ENCODE measurements around the gene LMF1. TPM values are rescaled to one million over a fixed set of nuclear protein-coding genes. Genes with fewer than 3 reads are reported as not detected.

LMF1 gene
- polyA plus RNA-seq, 3 donors, result 5.9 to 14.7 (median 10.6) TPM

DNA sequence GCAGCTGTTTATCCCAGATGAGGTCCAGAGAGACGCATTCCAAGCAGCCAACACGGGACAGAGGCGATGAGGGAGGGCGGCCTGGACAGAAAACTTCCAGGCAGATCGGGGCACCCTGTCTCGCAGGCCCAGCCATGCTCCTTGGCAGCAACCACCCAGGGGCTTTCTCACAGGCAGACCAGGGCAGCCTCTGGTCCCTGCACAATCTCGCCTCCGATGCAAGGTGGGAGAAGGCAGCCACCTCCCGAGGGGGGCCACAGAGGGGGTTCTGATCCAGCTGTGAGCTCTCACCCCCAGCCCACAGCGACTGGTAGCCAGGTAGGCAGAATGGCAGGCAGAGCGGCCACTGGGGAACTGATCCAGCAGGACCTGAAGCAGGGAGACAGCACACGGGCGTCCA is 48.7 kb downstream of the LMF1 start:
- intact Hi-C loops (cut with micrococcal nuclease), result loop anchor here in 1 of 2 donors (10.0 kb wide), 1 partner anchor 97 kb away; no protein-coding TSS in a partner anchor
- no peak overlapping the region for H3K4me3 ChIP-seq (replicated peaks in 1 of 3; ENCODE audit: low read depth in 2 of 3, low read length in 3 of 3)
- H3K4me2 ChIP-seq (replicated peaks; ENCODE audit: extremely low read depth, low read length, poor library complexity, severe bottlenecking), result no peak overlapping the region
- H3K27ac ChIP-seq (ENCODE audit: low read depth in 1 of 2, low read length in 2 of 2), result no peak overlapping the region
- no peak overlapping the region for H3K9ac ChIP-seq (ENCODE audit: insufficient read depth, low read length, poor library complexity, severe bottlenecking)
- H3K36me3 ChIP-seq (replicated peaks in 1 of 2; ENCODE audit: control insufficient read depth in 1 of 2, insufficient read depth in 2 of 2, low read length in 2 of 2), result peaks cover 0 to 19% of the 10 kb centered on the region in 2 donors
- H3K27me3 ChIP-seq (ENCODE audit: control insufficient read depth in 2 of 2, insufficient read depth in 2 of 2, low read length in 2 of 2), result no peaks in the 10 kb centered on the region
- peaks cover 30 to 36% of the 10 kb centered on the region in 2 donors for H3K9me3 ChIP-seq (replicated peaks in 1 of 2; ENCODE audit: control insufficient read depth in 1 of 2, insufficient read depth in 1 of 2, low read length in 2 of 2)
- H2AFZ ChIP-seq (ENCODE audit: insufficient read depth, low read depth, low read length, poor library complexity, severe bottlenecking), result no peak overlapping the region
- peaks cover 0 to 2% (median 0%) of the 10 kb centered on the region in 3 donors for H3K27me3 Mint-ChIP-seq (ENCODE audit: low read depth in 3 of 3)
- H3K4me1 ChIP-seq (ENCODE audit: control insufficient read depth in 1 of 2, insufficient read depth in 2 of 2, low read length in 2 of 2), result no peaks in the 10 kb centered on the region
- H3K79me2 ChIP-seq (ENCODE audit: insufficient read depth, low read length), result no peaks in the 10 kb centered on the region
- H3K27ac Mint-ChIP-seq, result no peak overlapping the region
- H3K4me3 Mint-ChIP-seq, result no peak overlapping the region
- TF ChIP-seq, protein P1, sequence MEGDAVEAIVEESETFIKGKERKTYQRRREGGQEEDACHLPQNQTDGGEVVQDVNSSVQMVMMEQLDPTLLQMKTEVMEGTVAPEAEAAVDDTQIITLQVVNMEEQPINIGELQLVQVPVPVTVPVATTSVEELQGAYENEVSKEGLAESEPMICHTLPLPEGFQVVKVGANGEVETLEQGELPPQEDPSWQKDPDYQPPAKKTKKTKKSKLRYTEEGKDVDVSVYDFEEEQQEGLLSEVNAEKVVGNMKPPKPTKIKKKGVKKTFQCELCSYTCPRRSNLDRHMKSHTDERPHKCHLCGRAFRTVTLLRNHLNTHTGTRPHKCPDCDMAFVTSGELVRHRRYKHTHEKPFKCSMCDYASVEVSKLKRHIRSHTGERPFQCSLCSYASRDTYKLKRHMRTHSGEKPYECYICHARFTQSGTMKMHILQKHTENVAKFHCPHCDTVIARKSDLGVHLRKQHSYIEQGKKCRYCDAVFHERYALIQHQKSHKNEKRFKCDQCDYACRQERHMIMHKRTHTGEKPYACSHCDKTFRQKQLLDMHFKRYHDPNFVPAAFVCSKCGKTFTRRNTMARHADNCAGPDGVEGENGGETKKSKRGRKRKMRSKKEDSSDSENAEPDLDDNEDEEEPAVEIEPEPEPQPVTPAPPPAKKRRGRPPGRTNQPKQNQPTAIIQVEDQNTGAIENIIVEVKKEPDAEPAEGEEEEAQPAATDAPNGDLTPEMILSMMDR (IDR thresholded peaks at IDR 0.05), result no peak
- H3K36me3 Mint-ChIP-seq, result peaks cover 18 to 19% of the 10 kb centered on the region in 2 donors
- WGBS (ENCODE audit: insufficient coverage), result 98% methylated on average over 12 of the region's 13 CpGs
- no peak for DNase-seq
- H3K4me1 Mint-ChIP-seq, result no peaks in the 10 kb centered on the region
- peaks cover 25 to 46% (median 37%) of the 10 kb centered on the region in 7 donors for H3K9me3 Mint-ChIP-seq
- H4K20me1 ChIP-seq (ENCODE audit: insufficient read depth, low read length), result no peaks in the 10 kb centered on the region

DNA sequence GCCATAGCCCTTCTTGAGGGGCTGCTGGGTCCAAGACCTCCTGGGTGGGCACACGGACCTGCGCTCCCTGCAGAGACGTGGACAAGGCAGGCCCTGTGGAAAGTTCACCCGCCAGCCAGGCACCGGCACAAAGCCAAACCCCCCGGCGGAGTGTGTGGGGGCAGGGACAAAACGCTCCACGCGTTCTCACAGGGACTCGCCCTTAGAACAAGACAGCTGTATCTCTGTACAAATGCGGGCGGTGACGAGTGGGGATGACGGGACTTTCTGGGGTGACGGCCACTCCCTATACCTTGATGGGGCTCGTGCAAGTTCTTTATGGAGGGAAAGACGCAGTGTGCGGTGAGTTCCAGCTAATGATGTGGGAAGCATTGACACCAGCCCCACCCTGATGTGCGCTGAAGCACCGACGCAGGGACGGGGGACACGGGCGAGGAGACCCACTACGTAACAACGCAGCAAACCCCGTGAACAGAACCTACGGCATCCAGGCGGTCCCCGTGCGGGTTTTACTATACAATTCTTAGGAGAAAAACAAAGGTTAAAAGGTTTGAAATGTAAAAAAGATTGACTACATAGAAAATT is 49.4 kb downstream of the LMF1 start:
- DNase-seq, result no peak
- no peaks in the 10 kb centered on the region for H3K4me1 Mint-ChIP-seq
- TF ChIP-seq, protein P1 (IDR thresholded peaks at IDR 0.05), result no peak
- H3K4me1 ChIP-seq (ENCODE audit: control insufficient read depth in 1 of 2, insufficient read depth in 2 of 2, low read length in 2 of 2), result no peaks in the 10 kb centered on the region
- peaks cover 23 to 30% of the 10 kb centered on the region in 2 donors for H3K9me3 ChIP-seq (replicated peaks in 1 of 2; ENCODE audit: control insufficient read depth in 1 of 2, insufficient read depth in 1 of 2, low read length in 2 of 2)
- H3K27ac ChIP-seq (ENCODE audit: low read depth in 1 of 2, low read length in 2 of 2), result no peak overlapping the region
- H3K4me3 Mint-ChIP-seq, result no peak overlapping the region
- H3K27me3 ChIP-seq (ENCODE audit: control insufficient read depth in 2 of 2, insufficient read depth in 2 of 2, low read length in 2 of 2), result no peaks in the 10 kb centered on the region
- H3K9ac ChIP-seq (ENCODE audit: insufficient read depth, low read length, poor library complexity, severe bottlenecking), result no peak overlapping the region
- peaks cover 18 to 43% (median 31%) of the 10 kb centered on the region in 7 donors for H3K9me3 Mint-ChIP-seq
- H3K4me2 ChIP-seq (replicated peaks; ENCODE audit: extremely low read depth, low read length, poor library complexity, severe bottlenecking), result no peak overlapping the region
- peaks cover 0 to 2% (median 0%) of the 10 kb centered on the region in 3 donors for H3K27me3 Mint-ChIP-seq (ENCODE audit: low read depth in 3 of 3)
- H3K4me3 ChIP-seq (replicated peaks in 1 of 3; ENCODE audit: low read depth in 2 of 3, low read length in 3 of 3), result no peak overlapping the region
- intact Hi-C loops (cut with micrococcal nuclease), result loop anchor here in 1 of 2 donors (10.0 kb wide), 1 partner anchor 97 kb away; no protein-coding TSS in a partner anchor
- peaks cover 0 to 13% of the 10 kb centered on the region in 2 donors for H3K36me3 ChIP-seq (replicated peaks in 1 of 2; ENCODE audit: control insufficient read depth in 1 of 2, insufficient read depth in 2 of 2, low read length in 2 of 2)
- 98% methylated on average over 21 of the region's 32 CpGs for WGBS (ENCODE audit: insufficient coverage)
- H3K79me2 ChIP-seq (ENCODE audit: insufficient read depth, low read length), result no peaks in the 10 kb centered on the region
- peaks cover 12 to 19% of the 10 kb centered on the region in 2 donors for H3K36me3 Mint-ChIP-seq
- H2AFZ ChIP-seq (ENCODE audit: insufficient read depth, low read depth, low read length, poor library complexity, severe bottlenecking), result no peak overlapping the region
- H4K20me1 ChIP-seq (ENCODE audit: insufficient read depth, low read length), result no peaks in the 10 kb centered on the region
- H3K27ac Mint-ChIP-seq, result no peak overlapping the region

All from CD14-positive monocyte (primary cell).